Heart left ventricle (tissue), 16 donors: ENCODE results near the gene SETBP1. TPM values are rescaled to one million over a fixed set of nuclear protein-coding genes. Genes with fewer than 3 reads are reported as not detected.
A peak's percentile ranks its signal among the peaks of the same experiment; 100 is the strongest.

Experiments used
- ATAC-seq, 4 donors: fragments of 200-7000 bp; cut with Tn5 transposase; one replicate each; pipeline ENCODE4 v1.9.1; 2020 to 2022; ENCODE audit warnings: moderate library complexity in 4 of 4, mild to moderate bottlenecking in 3 of 4, moderate number of reproducible peaks in 1 of 4
- DNase-seq, 5 donors: peaks; one replicate each; pipeline ENCODE4 v3.0.0-alpha.2; 2020
- H3K27ac ChIP-seq, 12 donors: fragments of 200-600 bp; sonication (generic) in 4 of 12; one replicate each; pipeline versions ENCODE4 v1.5.0 to v1.8.0; 2016 to 2022; ENCODE audit warnings: mild to moderate bottlenecking in 2 of 12
- H3K27me3 ChIP-seq, 9 donors: fragments of 200-600 bp; sonication (generic) in 2 of 9; one replicate each; pipeline versions ENCODE4 v1.5.1 to v1.8.0; 2016 to 2022; ENCODE audit warnings: mild to moderate bottlenecking in 3 of 9
- H3K36me3 ChIP-seq, 9 donors: fragments of 200-600 bp; sonication (generic) in 2 of 9; one replicate each; pipeline versions ENCODE4 v1.5.0 to v1.8.0; 2018 to 2022; ENCODE audit warnings: mild to moderate bottlenecking in 2 of 9
- H3K4me1 ChIP-seq, 12 donors: fragments of 200-600 bp; sonication (generic) in 4 of 12; one replicate each; pipeline versions ENCODE4 v1.5.0 to v1.8.0; 2016 to 2022; ENCODE audit warnings: mild to moderate bottlenecking in 3 of 12
- H3K4me3 ChIP-seq, 12 donors: fragments of 200-600 bp; sonication (generic) in 4 of 12; one replicate each; pipeline versions ENCODE4 v1.5.0 to v1.8.0; 2017 to 2022; ENCODE audit warnings: mild to moderate bottlenecking in 9 of 12, moderate library complexity in 4 of 12
- H3K9me3 ChIP-seq, 12 donors: fragments of 200-600 bp; sonication (generic) in 4 of 12; one replicate each; pipeline versions ENCODE4 v1.5.0 to v1.8.0; 2016 to 2022; ENCODE audit warnings: mild to moderate bottlenecking in 1 of 12
- POLR2A ChIP-seq, 2 donors: fragments of 450-650 bp; IDR thresholded peaks; one replicate each; pipeline ENCODE4 v1.6.1; 2017; ENCODE audit warnings: antibody characterized with exemption in 2 of 2, mild to moderate bottlenecking in 2 of 2, moderate library complexity in 2 of 2
- WGBS, 4 donors: extraction: QIAGEN DNeasy Blood & Tissue Kit in 2 of 4; methylation state at CpG; one replicate each; pipeline versions ENCODE4 v1.1.5 to v1.1.7; 2013 to 2018; 5-methylcytosine and 5-hydroxymethylcytosine counted together
- intact Hi-C, 10 donors: fragments of 100-400 bp; cut with DNase I; formaldehyde crosslinking; loops; one replicate each; pipeline versions ENCODE4 v1.11.1 to v1.14.2; 2022
- polyA plus RNA-seq, 2 donors: library from polyadenylated mRNA; stranded (reverse); fragments of 200-250 nt; gene quantifications; one replicate each; pipeline ENCODE4 v1.2.3, GENCODE V29; 2013
- total RNA-seq, 9 donors: library from RNA; depleted of rRNA in 2 of 9; stranded (reverse); fragments of >200 nt in 2 of 9; fragmentation: NEBNext Ultra II Directional in 3 of 9; extraction: Animal tissue kit (Norgen Biotek cat#: 25700) in 3 of 9; gene quantifications; one replicate each; pipeline versions ENCODE4 v1.1.0 to v1.2.4, GENCODE V29; 2016 to 2023
- TF ChIP-seq, protein P1 (sequence below), 12 donors: fragments of 200-600 bp; sonication (generic) in 4 of 12; IDR thresholded peaks; one replicate each; pipeline versions ENCODE4 v1.5.0 to v1.8.0; 2018 to 2022; ENCODE audit warnings: antibody characterized with exemption in 12 of 12, mild to moderate bottlenecking in 5 of 12
- donor health status: ischemic (EF 13 %, LVEDD 7.1; RV severe dilation, severe dysfunction).
- donor health status: healthy with polysubstance abuse.
- donor health status: DM: no; HTN: yes; CAD: no.
- donor health status: DM: no; HTN: no; CAD: no.
- donor health status: ischemic (EF 25% LVEDD 6.9; RV normal size, moderate dysfunction).
- donor health status: ischemic (EF 25% LVEDD 5.7; RV mildly dilated, moderate dysfunction).
- donor health status: healthy.
- donor health status: DM: yes; HTN: yes; CAD: no.
- donor health status: ischemic (EF 35%, LVEDD 5.7; RV mildly dilated, moderate dysfunction).
- donor health status: nonischemic (EF 11% LVEDD 7.7; RV severe dilation, severe dysfunction).
- donor health status: DM: yes; HTN: yes; CAD: no.
- donor health status: PGD.
- donor health status: ischemic (EF 29% LVEDD 5.4; RV normal size, mild dysfunction).
- donor health status: nonischemic (EF 23%, LVEDD 6.1; RV moderate dilation, normal function).

The SETBP1 gene
- total and polyA plus RNA-seq, 11 donors = 1.2 to 10.6 (median 5.5) TPM

DNA sequence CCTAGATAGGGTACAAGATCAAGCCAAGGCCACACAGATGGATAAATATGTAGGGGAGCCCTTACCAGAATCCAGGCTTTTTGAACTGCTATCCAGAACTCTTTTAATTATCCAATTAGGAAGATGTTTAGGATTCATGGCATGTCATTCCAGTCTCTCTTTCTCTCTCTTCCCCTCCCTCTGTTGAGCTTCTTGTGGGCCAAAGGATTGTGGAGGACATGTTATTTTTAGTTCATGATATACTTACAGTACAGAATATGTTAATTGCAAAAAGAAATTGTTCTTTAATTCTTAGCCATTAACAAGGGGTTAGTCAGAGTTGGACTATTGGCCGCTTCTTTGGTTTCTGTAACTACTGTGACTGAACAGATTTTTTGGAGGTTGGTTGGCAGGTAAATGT lies 113.0 kb downstream of the SETBP1 start:
- H3K27ac ChIP-seq = peak overlapping the region in 9 of 12 donors; percentile 49 to 83 (median 68)
- H3K36me3 ChIP-seq = no peaks in the 10 kb centered on the region
- DNase-seq (no peak), ATAC-seq (no peak)
- intact Hi-C loops = loop anchor here in 3 of 10 donors (5.0 to 10.0 kb wide), 4 partner anchors 34 to 109 kb away; partner anchors contain the start of gene SETBP1 (in 1 of the 3)
- no peaks in the 10 kb centered on the region for H3K27me3 ChIP-seq
- no peak for TF ChIP-seq POLR2A (IDR thresholded peaks at IDR 0.05)
- TF ChIP-seq, protein P1, sequence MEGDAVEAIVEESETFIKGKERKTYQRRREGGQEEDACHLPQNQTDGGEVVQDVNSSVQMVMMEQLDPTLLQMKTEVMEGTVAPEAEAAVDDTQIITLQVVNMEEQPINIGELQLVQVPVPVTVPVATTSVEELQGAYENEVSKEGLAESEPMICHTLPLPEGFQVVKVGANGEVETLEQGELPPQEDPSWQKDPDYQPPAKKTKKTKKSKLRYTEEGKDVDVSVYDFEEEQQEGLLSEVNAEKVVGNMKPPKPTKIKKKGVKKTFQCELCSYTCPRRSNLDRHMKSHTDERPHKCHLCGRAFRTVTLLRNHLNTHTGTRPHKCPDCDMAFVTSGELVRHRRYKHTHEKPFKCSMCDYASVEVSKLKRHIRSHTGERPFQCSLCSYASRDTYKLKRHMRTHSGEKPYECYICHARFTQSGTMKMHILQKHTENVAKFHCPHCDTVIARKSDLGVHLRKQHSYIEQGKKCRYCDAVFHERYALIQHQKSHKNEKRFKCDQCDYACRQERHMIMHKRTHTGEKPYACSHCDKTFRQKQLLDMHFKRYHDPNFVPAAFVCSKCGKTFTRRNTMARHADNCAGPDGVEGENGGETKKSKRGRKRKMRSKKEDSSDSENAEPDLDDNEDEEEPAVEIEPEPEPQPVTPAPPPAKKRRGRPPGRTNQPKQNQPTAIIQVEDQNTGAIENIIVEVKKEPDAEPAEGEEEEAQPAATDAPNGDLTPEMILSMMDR (IDR thresholded peaks at IDR 0.05) = no peak
- no peaks in the 10 kb centered on the region for H3K9me3 ChIP-seq
- H3K4me3 ChIP-seq = no peak overlapping the region
- peaks cover 11 to 66% (median 54%) of the 10 kb centered on the region in 12 donors for H3K4me1 ChIP-seq
- 89 to 100% (median 95%) methylated on average over 1 of the region's 1 CpG for WGBS, 4 donors

DNA sequence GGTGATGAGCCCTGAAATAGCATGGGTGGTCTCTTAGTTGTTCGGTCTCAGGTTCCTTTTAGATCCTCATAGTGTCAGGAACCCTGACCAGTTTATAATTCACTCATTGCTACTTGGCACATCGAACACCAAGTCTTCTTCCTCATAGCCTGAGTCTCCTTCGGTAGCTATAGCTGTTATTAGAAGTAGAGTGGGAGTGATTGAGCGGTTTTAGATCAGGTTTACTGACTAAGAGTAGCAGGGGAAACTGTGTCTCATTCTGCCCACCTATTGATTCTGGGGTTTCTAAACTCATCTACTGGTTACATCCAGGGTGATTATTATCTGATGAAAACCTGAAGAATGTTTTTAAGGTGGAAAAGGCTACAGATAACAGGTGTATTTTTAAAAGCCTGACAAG lies 114.6 kb downstream of the SETBP1 start:
- ATAC-seq = no peak
- Histone ChIP-seq H3K36me3 (no peaks in the 10 kb centered on the region), H3K27me3 (no peaks in the 10 kb centered on the region), H3K4me3 (no peak overlapping the region), H3K9me3 (no peaks in the 10 kb centered on the region), H3K4me1 (peaks cover 8 to 63% (median 55%) of the 10 kb centered on the region in 12 donors), H3K27ac (no peak overlapping the region)
- no peak for DNase-seq
- intact Hi-C loops = loop anchor here in 3 of 10 donors (5.0 to 10.0 kb wide), 3 partner anchors 90 to 113 kb away; partner anchors contain the start of gene SETBP1 (in 2 of the 3)
- TF ChIP-seq, protein P1 (IDR thresholded peaks at IDR 0.05) = no peak
- no peak for TF ChIP-seq POLR2A (IDR thresholded peaks at IDR 0.05)
- 95 to 99% (median 98%) methylated on average over 4 of the region's 4 CpGs for WGBS, 4 donors

DNA sequence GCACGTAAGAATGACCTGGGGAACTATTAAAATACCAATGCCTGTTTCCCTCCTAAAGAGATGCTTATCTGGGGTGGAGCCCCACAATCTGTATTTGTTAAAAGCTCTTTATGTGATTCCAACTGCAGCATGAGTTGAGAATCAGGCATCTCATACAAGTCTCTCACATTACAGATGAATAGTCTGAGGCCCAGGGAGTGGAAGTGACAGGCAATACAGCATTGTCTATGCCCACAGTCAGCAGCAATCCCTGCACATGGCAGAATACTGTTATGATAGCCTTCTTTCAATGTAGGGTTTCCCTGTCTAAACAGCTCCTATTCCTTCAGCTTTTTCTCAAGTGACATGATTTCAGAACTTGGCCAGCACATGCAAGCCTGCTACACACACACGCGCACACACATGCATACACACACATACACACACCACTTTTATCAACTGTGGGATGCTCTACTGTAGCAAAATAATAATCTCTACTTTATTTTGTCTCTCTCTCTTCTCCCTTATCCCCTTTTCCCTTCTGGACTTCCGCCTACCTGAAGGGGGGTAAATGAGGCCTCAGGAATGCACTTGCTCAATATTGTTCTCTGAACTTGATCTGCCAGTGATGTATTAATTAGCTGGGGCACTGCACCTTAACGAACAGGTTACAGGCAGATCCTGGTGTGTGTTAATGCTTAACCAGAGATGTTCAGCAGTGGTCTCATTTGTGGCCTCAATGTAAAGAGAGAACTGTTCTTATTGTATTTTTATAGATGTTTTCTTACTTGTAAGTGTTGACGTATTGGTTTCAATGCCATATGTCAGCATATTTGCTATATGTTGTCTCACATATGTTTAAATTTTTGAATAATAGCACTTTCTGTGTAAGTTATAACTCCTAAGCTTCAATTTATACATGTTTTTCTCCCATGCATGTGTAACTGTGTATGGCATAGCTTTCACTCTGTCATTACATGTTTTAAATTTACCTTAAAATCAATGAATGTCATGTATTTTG lies 116.0 kb downstream of the SETBP1 start:
- Histone ChIP-seq H3K4me1 (peaks cover 6 to 50% (median 42%) of the 10 kb centered on the region in 12 donors), H3K4me3 (no peak overlapping the region), H3K36me3 (no peaks in the 10 kb centered on the region), H3K27ac (no peak overlapping the region), H3K27me3 (no peaks in the 10 kb centered on the region), H3K9me3 (peaks cover 0 to 3% (median 0%) of the 10 kb centered on the region in 12 donors)
- 89 to 91% (median 91%) methylated on average over 6 of the region's 6 CpGs for WGBS, 4 donors
- ATAC-seq (no peak), DNase-seq (no peak)
- intact Hi-C loops = loop anchor here in 3 of 10 donors (5.0 to 10.0 kb wide), 3 partner anchors 88 to 114 kb away; partner anchors contain the start of gene SETBP1 (in 2 of the 3)
- TF ChIP-seq, protein P1 (IDR thresholded peaks at IDR 0.05) = no peak
- no peak for TF ChIP-seq POLR2A (IDR thresholded peaks at IDR 0.05)
